GM12878 (cell line): ENCODE measurements around the gene ARL6IP5. TPM values are rescaled to one million over a fixed set of nuclear protein-coding genes. Genes with fewer than 3 reads are reported as not detected.

Experiments used
- ATAC-seq: fragments of 200-7000 bp; cut with Tn5 transposase; 3 replicates; pipeline ENCODE4 v1.9.1; 2020; ENCODE audit warnings: mild to moderate bottlenecking, moderate library complexity
- BruUV-seq: library from RNA; stranded (reverse); fragments of 400-500 nt; replicated peaks from 2 replicates; lab custom pipeline; 2021; lab: Mats Ljungman, UMichigan
- CTCF ChIA-PET: fragments of 300-600 bp; sonication (Branson Sonifier 250); formaldehyde crosslinking; extraction: SDS; loops from one replicate; lab custom pipeline; 2021; ENCODE audit warnings: inconsistent platforms; lab: Yijun Ruan, JAX
- POLR2A ChIA-PET: fragments of 350-600 bp; formaldehyde crosslinking; extraction: SDS; loops from one replicate; lab custom pipeline; 2021; ENCODE audit warnings: inconsistent platforms; lab: Charles Lee
- RAD21 ChIA-PET: fragments of 300-600 bp; sonication (Branson Sonifier 250); formaldehyde crosslinking; loops from one replicate; lab custom pipeline; 2023; ENCODE audit warnings: antibody characterized with exemption; ENCODE audit not compliant: unreplicated experiment; lab: Charles Lee
- SMC1A ChIA-PET: fragments of 300-600 bp; sonication (Branson Sonifier 250); formaldehyde crosslinking; loops from one replicate; lab custom pipeline; 2023; ENCODE audit not compliant: unreplicated experiment, uncharacterized antibody; lab: Charles Lee
- DNase-seq: peaks from one replicate; pipeline ENCODE4 v3.0.0-alpha.2; 2011; ENCODE audit warnings: low read depth, low spot score
- FAIRE-seq: peaks from 3 replicates; lab custom pipeline; 2011; peaks lifted over from hg19 to GRCh38; lab: Jason Lieb, UNC
- H2AFZ ChIP-seq: 2 replicates; pipeline ENCODE4 v1.6.0; 2011; ENCODE audit warnings: low read depth, low read length, control low read depth; ENCODE audit not compliant: control insufficient read depth
- H3K27ac ChIP-seq: 2 replicates; pipeline ENCODE4 v1.5.1; 2011; ENCODE audit warnings: control low read depth; ENCODE audit not compliant: control insufficient read depth, insufficient read depth
- H3K27me3 ChIP-seq, 2 experiments: replicated peaks in 1 of 2; 2 replicates each; pipeline versions ENCODE4 v1.6.0 to v1.6.1; 2011; ENCODE audit warnings: low read length in 1 of 2; ENCODE audit not compliant: control insufficient read depth in 2 of 2, insufficient read depth in 2 of 2
- H3K36me3 ChIP-seq, 2 experiments: 2 replicates each; pipeline ENCODE4 v1.5.1; 2011; ENCODE audit warnings: low read length in 1 of 2; ENCODE audit not compliant: control insufficient read depth in 2 of 2, insufficient read depth in 2 of 2
- H3K4me1 ChIP-seq: 2 replicates; pipeline ENCODE4 v1.6.1; 2011; ENCODE audit warnings: mild to moderate bottlenecking, low read length, moderate library complexity, mixed read lengths; ENCODE audit not compliant: control insufficient read depth, insufficient read depth
- H3K4me2 ChIP-seq: 2 replicates; pipeline ENCODE4 v1.6.0; 2011; ENCODE audit warnings: control low read depth; ENCODE audit not compliant: control insufficient read depth, insufficient read depth
- H3K4me3 ChIP-seq: fragments of 200-600 bp; sonication (generic); 2 replicates; pipeline ENCODE4 v1.5.1; 2016
- H3K79me2 ChIP-seq: 2 replicates; pipeline ENCODE4 v1.6.0; 2011; ENCODE audit warnings: low read length; ENCODE audit not compliant: control insufficient read depth, insufficient read depth
- H3K9ac ChIP-seq: 2 replicates; pipeline ENCODE4 v1.8.0; 2011; ENCODE audit warnings: low read length, control low read depth, mixed read lengths; ENCODE audit not compliant: control insufficient read depth, insufficient read depth
- H3K9me3 ChIP-seq: replicated peaks from 3 replicates; pipeline ENCODE4 v1.5.1; 2011; ENCODE audit warnings: mild to moderate bottlenecking, low read length; ENCODE audit not compliant: control insufficient read depth, insufficient read depth
- H4K20me1 ChIP-seq: 2 replicates; pipeline ENCODE4 v1.6.0; 2011; ENCODE audit not compliant: control insufficient read depth, insufficient read depth
- CEBPZ ChIP-seq: fragments of 150-350 bp; IDR thresholded peaks from 2 replicates; pipeline ENCODE4 v1.6.1; 2016; ENCODE audit warnings: low read depth, low read length
- HDAC6 ChIP-seq: fragments of 200-600 bp; sonication (generic); IDR thresholded peaks from one replicate; pipeline ENCODE4 v1.8.0; 2017; ENCODE audit warnings: antibody characterized with exemption; ENCODE audit not compliant: unreplicated experiment
- KDM1A ChIP-seq: fragments of 200-600 bp; sonication (generic); IDR thresholded peaks from 2 replicates; pipeline ENCODE4 v1.6.1; 2016; ENCODE audit warnings: borderline replicate concordance
- MXI1 ChIP-seq: fragments of 150-350 bp; IDR thresholded peaks from 2 replicates; pipeline ENCODE4 v1.6.1; 2011; ENCODE audit warnings: low read depth, mild to moderate bottlenecking, inconsistent platforms, low read length, improper control_type of control experiment
- NR2C2 ChIP-seq: IDR thresholded peaks from 2 replicates; pipeline ENCODE4 v1.6.1; 2011; ENCODE audit warnings: borderline replicate concordance, low read depth; ENCODE audit not compliant: control insufficient read depth, insufficient read length
- RAD51 ChIP-seq: fragments of 450-650 bp; IDR thresholded peaks from 2 replicates; pipeline ENCODE4 v1.6.1; 2016; ENCODE audit warnings: moderate library complexity, mild to moderate bottlenecking, inconsistent platforms
- RUNX3 ChIP-seq: IDR thresholded peaks from 2 replicates; pipeline ENCODE4 v1.6.1; 2012; ENCODE audit warnings: low read length, inconsistent platforms
- SIX5 ChIP-seq: IDR thresholded peaks from 2 replicates; pipeline ENCODE4 v1.6.1; 2011; ENCODE audit warnings: mild to moderate bottlenecking, low read depth, low read length, moderate library complexity; ENCODE audit not compliant: severe bottlenecking
- SMARCA5 ChIP-seq: fragments of 450-650 bp; IDR thresholded peaks from 2 replicates; pipeline ENCODE4 v1.6.1; 2017; ENCODE audit warnings: mild to moderate bottlenecking
- SREBF1 ChIP-seq: IDR thresholded peaks from 2 replicates; pipeline ENCODE4 v1.6.1; 2012; ENCODE audit warnings: mild to moderate bottlenecking, low read length
- STAT1 ChIP-seq: fragments of 450-650 bp; conservative IDR thresholded peaks from 2 replicates; pipeline ENCODE4 v1.6.1; 2014; ENCODE audit warnings: antibody characterized with exemption, mild to moderate bottlenecking
- ZNF207 ChIP-seq: fragments of 450-650 bp; IDR thresholded peaks from 2 replicates; pipeline ENCODE4 v1.6.1; 2014; ENCODE audit warnings: antibody characterized with exemption, mild to moderate bottlenecking, borderline replicate concordance
- WGBS: methylation state at CpG from one replicate; pipeline ENCODE4 v1.1.6; 2016; ENCODE audit warnings: low lambda C conversion rate; ENCODE audit not compliant: insufficient replicate concordance, insufficient coverage; ENCODE audit errors: missing lambda C conversion rate; 5-methylcytosine and 5-hydroxymethylcytosine counted together
- in situ Hi-C: fragments of 300-500 bp; cut with MboI; formaldehyde crosslinking; loops from 9 replicates; pipeline ENCODE4 v1.14.3; 2018; ENCODE audit warnings: mixed read lengths
- intact Hi-C: fragments of 100-400 bp; cut with micrococcal nuclease; formaldehyde crosslinking; loops from one replicate; pipeline ENCODE4 v1.14.2; 2022; ENCODE audit not compliant: unreplicated experiment
- polyA plus RNA-seq, 11 experiments: library from polyadenylated mRNA; depleted of rRNA in 4 of 11; unstranded in 6 of 11; stranded (reverse) in 5 of 11; fragments of >200 nt; fragmentation: Nextera tagmentation in 4 of 11; fragmentation: Illumina TruSeq in 1 of 11; extraction: Ambion mirVana in 4 of 11; extraction: Trizol in 1 of 11; gene quantifications; 1 replicate in 1 of 11; 2 replicates in 10 of 11; pipeline versions ENCODE4 v1.2.1 to v1.2.3, GENCODE V29; 2011 to 2016; ENCODE audit warnings: inconsistent platforms in 2 of 11, missing spikeins in 2 of 11, low read depth in 1 of 11
- total RNA-seq, 4 experiments: library from RNA; depleted of rRNA in 3 of 4; stranded (reverse); fragments of >200 nt in 3 of 4; fragmentation: Illumina TruSeq in 1 of 4; extraction: Trizol in 1 of 4; gene quantifications; 2 replicates each; pipeline versions ENCODE4 v1.2.1 to v1.2.3, GENCODE V29; 2013 to 2021

ARL6IP5 gene
- total and polyA plus RNA-seq, 10 of the 15 experiments (the other 5 are each of a cell fraction or from before 2014, with no cell fraction given) = 78.2 to 310 (median 148) TPM

- Histone ChIP-seq H3K27me3 (no peaks in the 10 kb centered on the region), H2AFZ (no peak overlapping the region), H3K27ac (peak overlapping the region; percentile 82), H3K9ac (no peak overlapping the region), H3K9me3 (no peaks in the 10 kb centered on the region; the same call in 2 of the 3 replicates), H4K20me1 (no peaks in the 10 kb centered on the region), H3K4me3 (peak overlapping the region; percentile 31; the same call in 1 of the 2 replicates), H3K36me3 (peaks cover 1 to 18% of the 10 kb centered on the region in 2 experiments; a peak in 2 of 4 replicates), H3K4me1 (peaks cover 10% of the 10 kb centered on the region), H3K79me2 (no peaks in the 10 kb centered on the region; the same call in 1 of the 2 replicates), H3K4me2 (peak overlapping the region; percentile 66; the same call in 1 of the 2 replicates)
- intact Hi-C loops = no loop called here
- SMC1A ChIA-PET = interaction anchor here (0.7 to 4.0 kb wide), 10 partner anchors 9 to 144 kb away, joined by 3 to 27 read pairs (median 4); partner anchors contain the start of gene UBA3
- TF ChIP-seq RUNX3 (no peak), NR2C2 (no peak), HDAC6 (no peak), SREBF1 (no peak), KDM1A (no peak), STAT1 (no peak), SMARCA5 (no peak), CEBPZ (no peak), MXI1 (no peak), ZNF207 (no peak), SIX5 (no peak), RAD51 (no peak)
- DNase-seq (no peak), FAIRE-seq (no peak), ATAC-seq (peak; percentile 12; the same call in 2 of the 3 replicates)
- CTCF ChIA-PET = interaction anchor here (1.0 to 2.2 kb wide), 4 partner anchors 17 to 33 kb away, joined by 3 to 4 read pairs (median 4); no protein-coding TSS in a partner anchor
- RAD21 ChIA-PET = interaction anchor here (1.9 kb wide), 1 partner anchor 26 kb away, joined by 5 read pairs; the partner anchor contains the start of gene ARL6IP5
- POLR2A ChIA-PET = interaction anchor here (0.7 to 2.1 kb wide), 5 partner anchors 16 to 28 kb away, joined by 3 to 7 read pairs (median 5); partner anchors contain the start of gene ARL6IP5
- 21% methylated on average over 2 of the region's 2 CpGs for WGBS
- in situ Hi-C loops = no loop called here
- no TSS peak for BruUV-seq
Observed at GRCh38 chr3:69058947-69059224, 25.9 kb upstream of the ARL6IP5 start.
